DOHH2 (cell line): Measurements from ENCODE around the gene ALKBH8.

Source experiments
- EZH2phosphoT487 ChIP-seq: fragments of 200-600 bp; sonication (generic); IDR thresholded peaks from 2 replicates; pipeline ENCODE4 v1.6.1; 2017; ENCODE audit warnings: borderline replicate concordance, mild to moderate bottlenecking, antibody characterized with exemption, low read length, moderate library complexity, mixed read lengths
- TF ChIP-seq, protein P1 (sequence below): fragments of 200-600 bp; sonication (generic); IDR thresholded peaks from one replicate; pipeline ENCODE4 v1.5.1; 2014; ENCODE audit warnings: antibody characterized with exemption, mild to moderate bottlenecking, low read depth, low read length; ENCODE audit not compliant: poor library complexity, severe bottlenecking

DNA sequence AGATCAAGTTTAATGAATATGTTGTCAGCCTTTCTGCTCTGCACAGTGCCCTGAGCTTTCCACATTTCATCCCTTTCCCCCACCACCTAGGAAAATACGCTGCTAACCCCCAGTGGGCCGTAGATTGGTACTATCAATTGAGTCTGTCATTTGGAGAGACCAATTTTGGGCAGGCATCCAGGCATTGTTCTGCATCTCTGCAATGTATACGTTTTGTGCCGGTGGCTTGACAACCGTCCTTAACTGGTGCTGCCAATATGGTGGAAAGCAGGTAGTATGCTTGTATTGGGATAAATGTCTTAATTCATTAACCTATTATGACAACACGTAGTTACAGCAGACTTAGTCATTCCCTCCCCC, 26.7 kb upstream of the ALKBH8 start:
- TF ChIP-seq, protein P1, sequence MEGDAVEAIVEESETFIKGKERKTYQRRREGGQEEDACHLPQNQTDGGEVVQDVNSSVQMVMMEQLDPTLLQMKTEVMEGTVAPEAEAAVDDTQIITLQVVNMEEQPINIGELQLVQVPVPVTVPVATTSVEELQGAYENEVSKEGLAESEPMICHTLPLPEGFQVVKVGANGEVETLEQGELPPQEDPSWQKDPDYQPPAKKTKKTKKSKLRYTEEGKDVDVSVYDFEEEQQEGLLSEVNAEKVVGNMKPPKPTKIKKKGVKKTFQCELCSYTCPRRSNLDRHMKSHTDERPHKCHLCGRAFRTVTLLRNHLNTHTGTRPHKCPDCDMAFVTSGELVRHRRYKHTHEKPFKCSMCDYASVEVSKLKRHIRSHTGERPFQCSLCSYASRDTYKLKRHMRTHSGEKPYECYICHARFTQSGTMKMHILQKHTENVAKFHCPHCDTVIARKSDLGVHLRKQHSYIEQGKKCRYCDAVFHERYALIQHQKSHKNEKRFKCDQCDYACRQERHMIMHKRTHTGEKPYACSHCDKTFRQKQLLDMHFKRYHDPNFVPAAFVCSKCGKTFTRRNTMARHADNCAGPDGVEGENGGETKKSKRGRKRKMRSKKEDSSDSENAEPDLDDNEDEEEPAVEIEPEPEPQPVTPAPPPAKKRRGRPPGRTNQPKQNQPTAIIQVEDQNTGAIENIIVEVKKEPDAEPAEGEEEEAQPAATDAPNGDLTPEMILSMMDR: no peak
- no peak for TF ChIP-seq EZH2phosphoT487
